Uterus (tissue), 4 donors: Measurements from ENCODE around the gene TAP1. TPM values are rescaled to one million over a fixed set of nuclear protein-coding genes. Genes with fewer than 3 reads are reported as not detected.

Source experiments
- DNase-seq, 2 donors: peaks; one replicate each; pipeline ENCODE4 v3.0.0-alpha.2; 2019 to 2020
- H3K27ac ChIP-seq, 2 donors: fragments of 200-600 bp; sonication (generic); 1 replicate in 1 of 2; 2 replicates in 1 of 2; pipeline ENCODE4 v1.5.1; 2016 to 2018
- H3K27me3 ChIP-seq, 2 donors: fragments of 200-600 bp; sonication (generic); one replicate each; pipeline ENCODE4 v1.5.1; 2018 to 2019; ENCODE audit warnings: control low read depth in 1 of 2
- H3K36me3 ChIP-seq, 2 donors: fragments of 200-600 bp; sonication (generic); one replicate each; pipeline ENCODE4 v1.5.1; 2019; ENCODE audit warnings: control low read depth in 1 of 2
- H3K4me1 ChIP-seq, 2 donors: fragments of 200-600 bp; sonication (generic); one replicate each; pipeline ENCODE4 v1.5.1; 2018 to 2019; ENCODE audit warnings: control low read depth in 1 of 2
- H3K4me3 ChIP-seq, 2 donors: fragments of 200-600 bp; sonication (generic); 1 replicate in 1 of 2; 2 replicates in 1 of 2; pipeline ENCODE4 v1.5.1; 2018 to 2019; ENCODE audit warnings: mild to moderate bottlenecking in 1 of 2
- H3K9me3 ChIP-seq, 2 donors: fragments of 200-600 bp; sonication (generic); one replicate each; pipeline ENCODE4 v1.5.1; 2019; ENCODE audit warnings: control low read depth in 1 of 2
- POLR2A ChIP-seq, 2 donors: fragments of 450-650 bp; IDR thresholded peaks; one replicate each; pipeline ENCODE4 v1.6.1; 2016; ENCODE audit warnings: antibody characterized with exemption in 2 of 2, mild to moderate bottlenecking in 1 of 2, moderate library complexity in 1 of 2
- intact Hi-C: fragments of 100-400 bp; cut with DNase I; formaldehyde crosslinking; loops from one replicate; pipeline ENCODE4 v1.15.1; 2023; ENCODE audit warnings: low total_unique reads
- small RNA-seq: library from RNA; depleted of rRNA; stranded (forward); fragments of <200 nt; gene quantifications from one replicate; pipeline ENCODE3, GENCODE V24; 2016
- total RNA-seq, 4 donors: library from RNA; depleted of rRNA in 3 of 4; stranded (reverse); fragments of >200 nt in 3 of 4; gene quantifications; one replicate each; pipeline versions ENCODE4 v1.1.0 to v1.2.4, GENCODE V29; 2014 to 2023
- TF ChIP-seq, protein P1 (sequence below), 4 experiments: fragments of 200-600 bp in 2 of 4; fragments of 450-650 bp in 2 of 4; sonication (generic) in 2 of 4; IDR thresholded peaks; one replicate each; pipeline ENCODE4 v1.5.1; 2016 to 2019; ENCODE audit warnings: antibody characterized with exemption in 4 of 4, mild to moderate bottlenecking in 2 of 4, moderate library complexity in 1 of 4
- donor health status: DM: yes; HTN: yes; CAD: no.

Gene TAP1
- total RNA-seq, 4 donors from 2014 or later = 18.2 to 62.2 (median 26.5) TPM

GRCh38 chr6:32803416-32803815 lies 50.1 kb downstream of the TAP1 start:
- Histone ChIP-seq H3K9me3 (no peaks in the 10 kb centered on the region), H3K27ac (no peak overlapping the region), H3K4me3 (no peak overlapping the region), H3K4me1 (no peaks in the 10 kb centered on the region), H3K36me3 (no peaks in the 10 kb centered on the region), H3K27me3 (no peaks in the 10 kb centered on the region)
- DNase-seq = no peak
- intact Hi-C loops = no loop called here
- TF ChIP-seq, protein P1, sequence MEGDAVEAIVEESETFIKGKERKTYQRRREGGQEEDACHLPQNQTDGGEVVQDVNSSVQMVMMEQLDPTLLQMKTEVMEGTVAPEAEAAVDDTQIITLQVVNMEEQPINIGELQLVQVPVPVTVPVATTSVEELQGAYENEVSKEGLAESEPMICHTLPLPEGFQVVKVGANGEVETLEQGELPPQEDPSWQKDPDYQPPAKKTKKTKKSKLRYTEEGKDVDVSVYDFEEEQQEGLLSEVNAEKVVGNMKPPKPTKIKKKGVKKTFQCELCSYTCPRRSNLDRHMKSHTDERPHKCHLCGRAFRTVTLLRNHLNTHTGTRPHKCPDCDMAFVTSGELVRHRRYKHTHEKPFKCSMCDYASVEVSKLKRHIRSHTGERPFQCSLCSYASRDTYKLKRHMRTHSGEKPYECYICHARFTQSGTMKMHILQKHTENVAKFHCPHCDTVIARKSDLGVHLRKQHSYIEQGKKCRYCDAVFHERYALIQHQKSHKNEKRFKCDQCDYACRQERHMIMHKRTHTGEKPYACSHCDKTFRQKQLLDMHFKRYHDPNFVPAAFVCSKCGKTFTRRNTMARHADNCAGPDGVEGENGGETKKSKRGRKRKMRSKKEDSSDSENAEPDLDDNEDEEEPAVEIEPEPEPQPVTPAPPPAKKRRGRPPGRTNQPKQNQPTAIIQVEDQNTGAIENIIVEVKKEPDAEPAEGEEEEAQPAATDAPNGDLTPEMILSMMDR (IDR thresholded peaks at IDR 0.05) = no peak
- TF ChIP-seq POLR2A (IDR thresholded peaks at IDR 0.05) = no peak

GRCh38 chr6:32799740-32800139 lies 53.8 kb downstream of the TAP1 start:
- H3K9me3 ChIP-seq = no peaks in the 10 kb centered on the region
- H3K4me3 ChIP-seq = no peak overlapping the region
- intact Hi-C loops = loop anchor here (10.0 kb wide), 1 partner anchor 385 kb away; no protein-coding TSS in a partner anchor
- no peaks in the 10 kb centered on the region for H3K4me1 ChIP-seq
- no peak for DNase-seq
- H3K27me3 ChIP-seq = no peaks in the 10 kb centered on the region
- no peak overlapping the region for H3K27ac ChIP-seq
- TF ChIP-seq POLR2A (IDR thresholded peaks at IDR 0.05) = no peak
- TF ChIP-seq, protein P1 (IDR thresholded peaks at IDR 0.05) = no peak
- no peaks in the 10 kb centered on the region for H3K36me3 ChIP-seq

GRCh38 chr6:32799168-32799567 lies 54.3 kb downstream of the TAP1 start:
- TF ChIP-seq POLR2A (IDR thresholded peaks at IDR 0.05) = no peak
- TF ChIP-seq, protein P1 (IDR thresholded peaks at IDR 0.05) = no peak
- Histone ChIP-seq H3K27me3 (no peaks in the 10 kb centered on the region), H3K9me3 (no peaks in the 10 kb centered on the region), H3K27ac (no peak overlapping the region), H3K36me3 (no peaks in the 10 kb centered on the region), H3K4me1 (no peaks in the 10 kb centered on the region), H3K4me3 (no peak overlapping the region)
- no peak for DNase-seq
- intact Hi-C loops = loop anchor here (10.0 kb wide), 1 partner anchor 384 kb away; no protein-coding TSS in a partner anchor

DNA sequence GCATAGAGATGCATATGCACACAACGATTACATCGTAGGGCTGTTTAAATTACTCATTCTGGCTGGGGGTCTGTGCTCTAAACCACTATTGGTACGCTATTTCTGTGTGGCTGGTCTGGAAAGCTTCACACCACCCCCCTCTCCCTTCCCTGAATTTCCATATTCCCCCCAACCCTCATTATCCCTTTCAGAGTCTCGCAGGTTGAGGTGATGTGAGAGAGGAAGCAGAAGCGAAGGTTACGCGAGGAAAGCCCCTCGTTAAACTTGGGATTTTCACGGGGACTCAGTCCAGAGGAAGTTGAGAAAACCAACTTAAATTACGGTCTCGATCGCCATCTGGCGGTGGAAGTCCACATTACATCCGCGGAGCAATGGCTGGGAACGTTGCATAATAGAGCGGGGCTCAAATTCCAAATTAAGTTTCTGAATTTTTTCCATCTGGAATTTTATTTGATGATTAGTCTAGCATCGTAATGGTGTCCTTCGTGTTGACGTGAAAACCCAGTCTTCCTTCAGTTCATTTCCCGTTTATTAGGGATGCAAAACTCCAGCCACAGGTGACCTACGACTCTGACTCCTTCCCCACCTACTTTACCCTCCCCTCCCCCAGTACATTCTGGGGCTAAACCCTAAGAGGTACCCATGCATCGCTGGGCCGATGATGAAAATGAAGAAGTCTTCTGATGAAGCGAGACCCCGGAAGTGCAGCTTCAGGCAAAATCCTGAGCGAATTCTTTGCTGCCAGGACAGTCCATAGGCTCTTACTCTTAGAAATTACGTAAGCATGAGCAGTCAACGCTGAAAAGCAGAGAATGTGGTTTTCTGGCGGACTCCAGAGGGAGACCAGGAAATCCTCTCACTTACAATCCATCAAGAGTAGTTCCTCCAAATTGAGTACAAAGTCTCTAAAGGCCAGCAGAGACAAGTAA lies 56.4 kb downstream of the TAP1 start:
- DNase-seq = peak; percentile 73 to 79
- no peaks in the 10 kb centered on the region for H3K36me3 ChIP-seq
- no peak for TF ChIP-seq POLR2A (IDR thresholded peaks at IDR 0.05)
- TF ChIP-seq, protein P1 (IDR thresholded peaks at IDR 0.05) = peak; percentile 86 to 88 (median 88)
- no peak overlapping the region for H3K27ac ChIP-seq
- no peaks in the 10 kb centered on the region for H3K4me1 ChIP-seq
- no peak overlapping the region for H3K4me3 ChIP-seq
- intact Hi-C loops = loop anchor here (10.0 kb wide), 1 partner anchor 382 kb away; no protein-coding TSS in a partner anchor
- no peaks in the 10 kb centered on the region for H3K9me3 ChIP-seq
- no peaks in the 10 kb centered on the region for H3K27me3 ChIP-seq

Small RNA genes lying within 50 kb of the gene (small RNA-seq; reads per million reads assigned to genes)
- not detected for gene HLA-Z

Other genes with a start within 250 kb of the TAP1 start
- gene HLA-DQA1, start 216.3 kb downstream of the TAP1 start, total RNA-seq = 10 to 100 TPM in 3 of 4 donors, 1 to 10 TPM in 1; 3.8 to 41.8 (median 22.7) TPM
- 10 to 100 TPM in 2 of 4 donors, 1 to 10 TPM in 1, not detected in 1; 4.9 to 31.2 (median 17.9) TPM for gene HLA-DQB1, start 187.0 kb downstream of the TAP1 start, total RNA-seq
- 1 to 10 TPM in 1 of 4 donors, not detected in 3; 4.4 TPM for gene HLA-DQA2, start 112.3 kb downstream of the TAP1 start, total RNA-seq
- gene HLA-DQB2, start 90.2 kb downstream of the TAP1 start, total RNA-seq = 1 to 10 TPM in 1 of 4 donors, under 1 TPM in 1, not detected in 2; 0.41 to 9.8 TPM
- under 1 TPM in 2 of 4 donors, not detected in 2; 0.28 to 0.82 TPM for gene HLA-DOB, start 36.7 kb downstream of the TAP1 start, total RNA-seq
- gene TAP2, start 15.0 kb downstream of the TAP1 start, total RNA-seq = 10 to 100 TPM in 2 of 4 donors, 1 to 10 TPM in 2; 3.0 to 42.4 (median 21.5) TPM
- gene PSMB8, start 9.7 kb downstream of the TAP1 start, total RNA-seq = 10 to 100 TPM; 23.5 to 60.1 (median 27.2) TPM
- gene PSMB9, start 488 bp upstream of the TAP1 start, total RNA-seq = 10 to 100 TPM; 14.0 to 50.7 (median 38.6) TPM
- gene HLA-DMB, start 87.3 kb upstream of the TAP1 start, total RNA-seq = 10 to 100 TPM; 16.9 to 29.4 (median 22.4) TPM
- gene HLA-DMA, start 99.4 kb upstream of the TAP1 start, total RNA-seq = 100 to 1,000 TPM in 1 of 4 donors, 10 to 100 TPM in 2, 1 to 10 TPM in 1; 6.6 to 134 (median 51.7) TPM
- 100 to 1,000 TPM in 2 of 4 donors, 10 to 100 TPM in 2; 42.5 to 202 (median 120) TPM for gene BRD2, start 114.9 kb upstream of the TAP1 start, total RNA-seq
- 10 to 100 TPM in 3 of 4 donors, 1 to 10 TPM in 1; 8.2 to 34.1 (median 18.4) TPM for gene HLA-DOA, start 155.9 kb upstream of the TAP1 start, total RNA-seq
- 100 to 1,000 TPM in 2 of 4 donors, 10 to 100 TPM in 2; 48.0 to 187 (median 135) TPM for gene HLA-DPA1, start 219.9 kb upstream of the TAP1 start, total RNA-seq
- gene HLA-DPB1, start 222.3 kb upstream of the TAP1 start, total RNA-seq = 100 to 1,000 TPM in 1 of 4 donors, 10 to 100 TPM in 3; 19.8 to 108 (median 43.6) TPM